ENCODE results near the gene HMCN2.

HMCN2 gene

GRCh38 chr9:130298662-130299279, 33.2 kb downstream of the HMCN2 start:
- TF ChIP-seq CTCF (IDR thresholded peaks at IDR 0.05; ENCODE audit: insufficient read depth, low read depth, low read length, missing control alignments), result no peak
- no peak overlapping the region for H3K4me3 ChIP-seq (ENCODE audit: low read depth, low read length)
- DNase-seq (ENCODE audit: low read depth), result no peak

- no peak for TF ChIP-seq CTCF (IDR thresholded peaks at IDR 0.05; ENCODE audit: insufficient read depth, low read depth, low read length, missing control alignments)
- DNase-seq (ENCODE audit: low read depth), result no peak
- H3K4me3 ChIP-seq (ENCODE audit: low read depth, low read length), result no peak overlapping the region
These were observed 34.4 kb downstream of the HMCN2 start for GRCh38 chr9:130299785-130300615.

- no peak overlapping the region for H3K4me3 ChIP-seq (ENCODE audit: low read depth, low read length)
- no peak for DNase-seq (ENCODE audit: low read depth)
- no peak for TF ChIP-seq CTCF (IDR thresholded peaks at IDR 0.05; ENCODE audit: insufficient read depth, low read depth, low read length, missing control alignments)
These were observed 35.2 kb downstream of the HMCN2 start for GRCh38 chr9:130300739-130301138.

- TF ChIP-seq CTCF (IDR thresholded peaks at IDR 0.05; ENCODE audit: insufficient read depth, low read depth, low read length, missing control alignments), result no peak
- DNase-seq (ENCODE audit: low read depth), result no peak
- no peak overlapping the region for H3K4me3 ChIP-seq (ENCODE audit: low read depth, low read length)
These were observed 36.1 kb downstream of the HMCN2 start for GRCh38 chr9:130301483-130302286.

- DNase-seq (ENCODE audit: low read depth), result no peak
- no peak for TF ChIP-seq CTCF (IDR thresholded peaks at IDR 0.05; ENCODE audit: insufficient read depth, low read depth, low read length, missing control alignments)
- no peak overlapping the region for H3K4me3 ChIP-seq (ENCODE audit: low read depth, low read length)
These were observed 37.4 kb downstream of the HMCN2 start for GRCh38 chr9:130302785-130303612.

GRCh38 chr9:130303613-130304055, 38.1 kb downstream of the HMCN2 start:
- DNase-seq (ENCODE audit: low read depth), result no peak
- TF ChIP-seq CTCF (IDR thresholded peaks at IDR 0.05; ENCODE audit: insufficient read depth, low read depth, low read length, missing control alignments), result no peak
- no peak overlapping the region for H3K4me3 ChIP-seq (ENCODE audit: low read depth, low read length)

Measured in GM12865 (cell line).